NK-92 treated with Interleukin-12 subunit alpha and Interleukin-12 subunit beta, amount 100 ng/mL, for 24 hours (cell line): Measurements from ENCODE around the gene GLRX5.

Experiments
- DNase-seq: peaks from one replicate; lab custom pipeline; 2025; lab: John Stamatoyannopoulos, UW

The GLRX5 gene

DNA sequence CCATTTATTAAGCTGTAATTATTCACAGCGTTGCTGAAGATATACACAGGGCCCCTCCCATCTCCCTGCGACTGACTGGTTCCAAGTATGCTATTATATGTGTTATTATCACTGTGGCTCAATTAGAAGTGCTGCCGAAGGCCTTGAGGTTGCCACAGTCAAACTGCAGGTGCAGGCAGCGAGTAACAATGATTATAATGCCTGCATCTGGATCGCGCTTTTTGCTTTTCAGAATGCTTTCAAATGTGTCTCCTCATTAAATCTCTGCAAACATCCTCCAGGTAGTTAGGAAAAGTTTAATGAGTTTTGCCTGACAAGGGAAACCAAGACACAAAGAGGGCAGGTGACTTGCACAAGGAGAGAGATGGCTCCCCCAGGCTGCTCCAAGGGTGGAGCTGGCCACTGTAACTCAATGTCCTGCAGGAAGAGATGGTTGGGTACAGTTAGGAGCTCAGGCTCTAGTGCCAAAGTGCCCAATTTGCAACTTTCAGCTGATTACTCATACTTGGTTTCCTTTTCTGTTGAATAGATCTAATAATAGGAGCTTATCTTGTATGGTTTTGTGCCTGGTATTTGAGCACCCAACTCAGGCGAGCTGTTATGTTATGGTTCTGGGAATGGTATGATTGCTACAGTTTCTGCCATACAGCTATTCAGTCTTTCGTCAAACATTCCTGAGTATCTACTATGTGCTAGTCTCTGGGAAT lies 16.7 kb upstream of the GLRX5 start:
- no peak for DNase-seq

DNA sequence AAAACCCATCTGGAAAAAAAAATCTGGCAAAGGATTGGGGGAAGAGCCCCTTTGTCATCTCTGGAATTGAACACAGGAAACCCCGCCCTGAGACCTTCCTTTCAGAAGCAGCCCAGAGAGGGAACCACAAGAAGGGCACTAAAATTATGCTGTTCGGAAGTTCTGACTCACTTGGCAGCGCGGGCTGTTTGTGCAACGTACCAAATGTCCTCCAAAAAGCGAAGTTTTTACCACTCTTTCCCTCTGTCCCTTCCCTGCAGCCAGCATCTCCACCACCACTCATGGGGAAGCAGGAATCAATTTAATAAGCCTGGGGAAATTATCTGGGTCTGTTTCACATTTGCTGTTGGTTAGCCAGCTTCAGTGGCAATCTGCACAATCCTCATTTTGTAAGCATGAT lies 15.2 kb upstream of the GLRX5 start:
- DNase-seq, result peak; percentile 68

DNA sequence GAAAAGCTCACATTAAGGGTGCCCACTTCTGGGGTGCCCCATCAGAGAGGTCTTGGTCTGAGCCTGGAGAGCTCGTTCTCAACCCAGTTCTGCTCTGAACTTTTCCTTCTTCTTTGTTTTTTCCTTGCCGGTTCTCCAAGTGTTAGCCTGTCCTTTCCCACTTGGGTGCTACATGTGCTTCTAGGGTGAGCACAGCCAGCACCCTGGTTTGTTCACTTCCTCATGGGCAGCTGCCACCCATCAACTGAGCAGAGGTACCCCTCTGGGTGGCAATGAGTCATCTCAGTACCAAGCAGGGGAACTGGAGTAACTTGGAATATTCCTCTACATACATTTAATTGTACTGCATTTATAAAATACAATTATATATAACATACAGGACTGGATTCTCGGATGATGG lies 14.5 kb upstream of the GLRX5 start:
- no peak for DNase-seq

DNA sequence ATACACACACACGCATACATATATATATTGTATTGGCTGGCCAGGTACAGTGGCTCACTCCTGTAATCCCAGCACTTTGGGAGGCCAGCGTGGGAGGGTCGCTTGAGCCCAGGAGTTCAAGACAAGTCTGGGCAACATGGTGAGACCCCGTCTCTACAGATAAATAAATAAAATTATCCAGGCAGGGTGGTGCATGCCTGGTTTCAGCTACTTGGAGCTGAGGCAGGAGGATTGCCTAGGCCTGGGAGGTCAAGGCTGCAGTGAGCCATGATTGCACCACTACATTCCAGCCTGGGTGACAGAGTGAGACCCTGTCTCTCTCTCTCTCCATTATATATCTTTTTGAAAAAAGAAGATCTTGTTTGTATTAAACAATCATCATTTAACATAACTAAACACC lies 13.8 kb upstream of the GLRX5 start:
- no peak for DNase-seq

DNA sequence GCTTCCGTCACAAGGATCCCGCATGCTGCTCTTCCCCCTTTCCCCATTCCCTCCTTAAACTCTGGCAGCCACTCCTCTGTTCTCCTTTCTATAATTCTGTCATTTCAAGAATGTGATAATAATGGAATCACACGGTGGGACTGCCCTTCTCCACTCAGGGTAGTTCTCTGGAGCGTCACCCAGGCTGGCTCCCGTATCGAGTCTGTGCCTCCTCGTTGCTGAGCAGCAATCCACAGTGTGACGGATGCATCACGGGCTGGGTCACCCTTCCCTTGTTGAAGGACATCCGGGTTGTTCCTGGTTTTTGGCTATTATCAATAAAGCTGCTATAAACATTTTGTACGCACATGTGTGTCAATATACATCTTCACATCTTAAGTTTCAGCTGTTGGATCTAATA lies 12.7 kb upstream of the GLRX5 start:
- no peak for DNase-seq

DNA sequence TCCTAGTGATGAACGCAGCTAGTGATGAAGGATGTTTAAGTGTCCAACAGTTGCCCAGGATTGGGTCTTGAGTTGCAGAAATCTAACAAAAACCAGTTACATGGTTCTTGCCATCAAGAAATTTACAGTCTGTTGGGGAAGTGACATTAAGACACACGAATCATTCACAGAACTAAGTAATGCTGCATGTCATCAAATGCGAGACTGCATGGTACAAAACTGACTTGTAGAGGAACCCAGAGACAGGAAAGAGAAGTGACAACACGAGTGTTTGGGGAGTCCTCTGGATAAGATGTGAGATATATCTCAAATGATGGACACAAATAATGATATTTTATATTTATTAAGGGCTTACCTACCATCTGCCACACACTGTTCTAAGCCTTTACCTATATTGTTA lies 12.3 kb upstream of the GLRX5 start:
- no peak for DNase-seq

DNA sequence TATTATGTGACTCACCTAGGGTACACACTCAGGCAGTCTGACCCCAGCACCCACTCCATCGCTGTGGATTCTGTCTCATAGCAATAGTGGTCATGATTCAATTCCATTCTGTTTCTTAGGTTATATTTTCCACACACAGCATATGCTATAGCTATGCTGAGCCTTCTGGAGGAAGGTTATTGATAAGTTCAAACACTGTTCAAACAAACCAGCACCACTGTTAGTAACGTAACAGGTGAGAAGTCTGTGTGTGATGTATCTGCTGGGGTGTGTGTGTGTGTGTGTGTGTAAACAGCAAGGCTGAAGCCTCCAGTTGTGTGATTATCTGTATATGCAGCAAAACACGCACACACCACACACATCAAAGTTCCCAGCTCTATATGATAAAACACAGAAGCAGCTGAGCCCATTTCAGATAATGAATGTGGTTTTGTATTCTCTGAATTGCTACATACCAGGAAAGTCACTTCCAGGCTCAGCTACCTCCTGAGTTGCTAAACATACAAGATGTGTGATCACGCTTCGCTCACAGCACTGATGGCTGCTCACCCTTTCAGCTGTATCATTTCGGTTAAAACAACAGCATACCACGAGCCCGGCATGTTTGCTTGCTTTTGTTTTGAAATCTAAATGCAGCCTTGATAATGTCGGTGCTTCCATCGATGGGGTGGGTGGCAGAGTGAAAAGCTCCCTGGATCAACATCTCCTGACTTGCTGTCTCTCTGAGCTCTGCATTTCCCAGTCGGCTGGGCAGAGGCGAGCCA lies 11.6 kb upstream of the GLRX5 start:
- DNase-seq, result peak; percentile 59

DNA sequence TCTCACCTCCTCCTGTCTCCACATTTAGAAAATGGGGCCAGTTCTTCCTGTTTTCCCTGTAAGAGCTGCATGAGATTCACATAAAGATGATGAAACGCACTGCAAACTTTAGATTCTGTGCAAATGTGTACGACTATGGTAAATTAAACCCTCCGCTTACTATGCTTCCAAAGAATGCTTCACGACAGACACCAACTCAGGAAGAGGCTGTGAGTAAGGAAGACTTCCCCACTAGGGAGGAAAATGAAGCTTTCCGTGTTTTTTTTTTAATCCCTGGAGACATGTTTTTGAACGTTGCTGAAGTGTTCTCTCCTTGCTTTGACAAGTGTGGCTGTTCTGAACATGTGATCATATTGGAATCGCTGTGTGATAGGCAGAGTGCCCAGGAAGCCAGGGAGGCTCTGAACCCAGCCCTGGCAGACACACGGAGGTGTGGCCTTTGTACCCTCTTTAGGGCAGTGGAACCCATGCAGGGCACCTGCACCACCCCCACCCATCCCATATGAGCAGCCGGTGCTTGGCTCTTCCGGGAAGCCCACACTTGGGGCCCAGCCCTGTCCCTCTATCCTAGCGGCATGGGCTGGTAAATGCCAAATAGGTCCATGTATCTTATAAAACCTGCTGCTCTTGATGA lies 10.9 kb upstream of the GLRX5 start:
- no peak for DNase-seq

DNA sequence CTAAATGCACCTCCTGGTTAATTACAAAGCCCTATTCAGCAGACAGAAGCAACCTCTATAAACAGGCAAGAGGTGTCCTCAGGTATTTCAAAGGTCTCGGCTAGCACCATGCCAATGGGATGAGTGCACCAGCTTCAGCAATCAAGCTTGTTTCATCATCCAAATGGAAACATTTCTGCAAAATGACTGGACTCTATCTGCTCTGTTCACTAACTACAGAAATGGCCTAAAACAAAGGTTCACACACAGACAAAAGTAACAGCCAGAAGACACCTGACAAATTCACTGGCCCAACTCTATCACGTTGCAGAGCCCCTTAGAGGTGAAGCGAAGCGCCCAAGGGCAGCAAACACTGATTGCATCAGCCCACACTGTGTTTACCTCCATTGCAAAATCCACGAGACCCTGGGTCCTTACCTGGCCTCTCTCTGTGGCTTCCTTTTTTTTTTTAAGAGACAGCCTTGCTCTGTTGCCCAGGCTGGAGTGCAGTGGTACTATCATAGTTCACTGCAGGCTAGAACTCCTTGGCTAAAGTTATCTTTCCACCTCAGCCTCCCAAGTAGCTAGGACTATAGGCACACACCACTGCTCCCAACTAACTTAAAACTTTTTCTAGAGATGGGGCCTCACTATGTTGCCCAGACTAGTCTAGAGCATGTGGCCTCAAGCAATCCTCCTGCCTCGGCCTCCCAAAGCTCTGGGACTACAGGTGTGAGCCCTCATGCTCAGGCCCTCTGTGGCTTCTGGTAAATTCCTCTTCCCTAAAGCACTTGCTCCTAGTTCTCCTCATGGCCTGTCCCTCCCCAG lies 9.9 kb upstream of the GLRX5 start:
- DNase-seq, result peak; percentile 35

DNA sequence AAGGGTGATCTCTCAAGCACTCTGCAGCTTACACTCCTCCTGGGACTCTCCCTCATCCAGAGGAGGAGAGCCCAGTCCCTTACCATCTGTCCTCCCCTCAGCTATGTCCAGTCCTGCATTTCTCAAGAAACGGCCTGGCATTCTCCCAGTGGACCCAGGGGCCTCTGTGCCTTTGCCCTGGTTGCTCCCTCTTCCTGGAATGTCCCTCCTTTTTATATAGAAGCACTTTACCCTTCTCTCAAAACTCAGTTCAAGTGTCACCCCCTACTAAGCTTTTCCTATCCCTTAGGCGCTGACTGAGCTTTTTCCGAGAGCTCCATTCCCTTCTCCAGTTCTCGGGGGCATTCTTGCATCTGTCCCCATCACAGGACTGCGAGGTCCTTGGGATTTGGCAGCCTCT lies 8.9 kb upstream of the GLRX5 start:
- DNase-seq, result no peak

DNA sequence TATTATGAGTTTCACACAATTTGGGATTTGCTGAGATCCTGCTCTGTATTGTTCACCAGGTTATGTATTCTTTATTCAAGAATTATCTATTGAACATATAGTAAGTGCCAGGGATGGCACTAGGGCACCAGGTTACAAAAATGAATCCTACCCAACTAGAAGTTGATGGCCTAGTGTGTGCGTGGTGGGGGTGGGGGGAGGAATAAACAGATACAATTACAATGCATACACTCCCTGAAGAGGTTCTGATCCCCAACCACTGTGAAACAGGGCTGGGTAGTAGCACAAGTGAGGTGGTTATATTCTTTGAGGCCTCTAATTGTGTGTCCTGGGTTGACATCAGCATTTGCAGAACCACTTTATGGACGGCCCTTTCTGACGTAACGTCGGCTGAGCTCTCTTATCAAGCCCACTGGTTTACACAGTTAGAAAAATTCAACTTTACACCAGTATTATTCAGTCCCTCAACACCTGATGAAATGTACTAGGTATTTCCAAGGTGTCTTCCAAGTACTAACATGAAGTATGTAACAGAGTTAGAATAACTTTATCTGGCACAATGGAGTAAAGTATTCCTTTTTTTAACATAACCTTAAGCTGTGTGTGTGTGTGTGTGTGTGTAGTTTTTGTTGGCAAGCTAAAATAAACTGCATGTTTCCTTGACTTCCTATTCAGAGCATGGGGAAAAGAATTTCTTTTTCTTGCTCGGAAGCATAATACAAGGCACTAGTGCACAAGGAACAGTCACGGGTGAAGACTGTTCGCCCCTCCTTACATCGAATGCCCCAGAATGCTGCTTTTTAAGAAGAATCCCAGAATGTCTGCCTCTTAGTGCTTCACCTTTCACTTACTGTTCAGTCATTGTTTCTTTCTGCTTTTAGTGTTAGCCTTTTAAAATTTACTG lies 8.1 kb upstream of the GLRX5 start:
- DNase-seq, result no peak

DNA sequence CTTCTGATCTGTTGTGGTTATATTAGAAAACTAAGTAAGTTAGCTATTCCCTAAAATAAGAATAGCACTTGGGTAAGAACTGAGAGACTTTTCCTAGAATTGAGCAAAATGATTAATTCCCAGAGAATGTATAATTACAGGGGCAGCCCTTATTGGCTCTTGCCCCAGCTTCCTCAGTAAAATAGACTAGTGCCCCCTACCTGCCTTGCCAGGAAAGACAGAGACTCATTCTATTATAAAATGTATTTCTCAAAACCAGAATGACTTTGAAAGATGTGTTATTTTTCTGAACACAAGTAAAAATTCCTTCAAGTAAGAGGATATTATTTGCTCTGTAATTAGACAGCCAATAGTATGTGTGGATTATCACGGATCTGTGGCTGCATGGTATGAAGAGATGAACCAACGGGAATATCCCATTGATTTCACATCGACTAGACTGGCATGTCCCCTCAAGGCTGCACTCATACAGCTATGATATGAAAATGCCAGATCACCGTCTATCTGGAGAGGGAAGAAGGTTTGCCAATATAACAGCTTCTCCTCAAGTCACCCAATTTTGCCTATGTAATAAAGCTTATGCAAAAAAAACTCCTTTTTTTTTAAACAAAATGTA lies 7.4 kb upstream of the GLRX5 start:
- DNase-seq, result no peak

DNA sequence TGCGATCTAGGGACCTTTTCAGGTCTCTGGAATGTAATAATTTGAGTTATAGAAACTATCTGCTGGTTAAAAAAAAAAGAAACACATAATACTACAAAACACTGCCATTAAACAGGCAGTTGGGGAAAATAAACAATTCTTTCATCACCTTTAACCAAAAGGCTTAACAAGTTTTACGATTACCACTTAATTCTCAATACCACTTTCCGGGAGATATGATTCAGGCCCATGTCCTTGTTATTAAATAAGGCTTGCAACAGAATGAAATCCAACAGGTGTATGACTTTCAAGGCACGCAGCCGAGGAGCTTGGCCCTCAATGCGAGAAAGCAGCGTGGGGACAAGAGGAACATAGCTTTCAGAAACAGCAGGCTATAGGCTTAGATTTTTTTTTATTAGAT lies 5.6 kb upstream of the GLRX5 start:
- no peak for DNase-seq

DNA sequence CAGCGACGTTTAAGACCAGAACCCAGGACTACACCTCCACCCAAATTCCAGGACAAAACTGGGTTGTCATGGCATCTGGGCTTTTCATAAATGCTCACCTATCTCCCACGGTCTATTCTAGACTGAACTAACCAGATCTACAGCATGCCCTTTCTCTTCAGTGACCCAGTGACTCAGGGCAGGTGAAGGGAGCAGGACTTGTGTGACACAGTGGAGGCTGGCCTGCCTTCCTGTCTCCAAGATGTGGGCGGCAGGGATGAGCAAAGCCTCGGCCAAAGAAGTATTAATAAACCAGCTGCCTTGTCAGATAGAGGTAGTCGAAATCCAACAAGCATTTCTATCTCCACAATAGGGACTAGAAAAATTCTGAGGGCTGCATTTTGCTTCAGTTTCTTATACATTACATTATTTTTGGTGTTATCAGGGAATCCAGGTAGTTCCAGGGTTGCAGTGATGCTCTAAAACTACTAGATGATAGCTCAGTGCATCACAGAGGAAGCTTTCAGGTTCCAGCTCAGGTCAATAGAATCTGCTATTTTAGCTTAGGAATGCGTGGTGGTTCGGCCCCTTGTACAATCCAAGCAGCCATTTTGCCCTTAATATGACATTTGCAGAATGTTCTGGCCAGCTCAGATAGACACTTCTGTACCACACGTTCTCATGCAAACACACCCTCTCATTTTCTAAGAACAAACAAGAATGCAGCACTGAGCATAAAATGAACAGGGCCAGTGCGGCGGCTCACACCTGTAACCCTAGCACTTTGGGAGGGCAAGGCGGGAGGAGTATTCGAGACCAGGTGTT lies 4.2 kb upstream of the GLRX5 start:
- no peak for DNase-seq

DNA sequence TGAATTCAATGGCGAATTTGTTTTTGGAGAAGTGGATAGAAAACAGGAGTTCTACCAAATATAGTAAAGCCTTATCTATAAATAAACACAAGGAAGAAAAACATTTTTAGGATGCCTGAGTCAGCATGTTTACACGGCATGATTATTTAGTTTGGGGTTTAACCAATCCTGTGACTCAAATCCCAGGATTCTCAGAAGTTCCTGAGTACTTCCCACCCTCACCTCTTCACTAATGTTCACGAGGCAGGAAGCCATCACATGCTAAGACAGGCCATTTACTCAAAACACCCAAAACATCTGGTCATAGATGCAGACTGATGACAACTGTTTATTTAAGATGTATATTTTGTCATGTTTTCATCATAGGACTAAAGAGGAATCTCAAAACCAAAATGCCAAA lies 3.4 kb upstream of the GLRX5 start:
- DNase-seq, result no peak

DNA sequence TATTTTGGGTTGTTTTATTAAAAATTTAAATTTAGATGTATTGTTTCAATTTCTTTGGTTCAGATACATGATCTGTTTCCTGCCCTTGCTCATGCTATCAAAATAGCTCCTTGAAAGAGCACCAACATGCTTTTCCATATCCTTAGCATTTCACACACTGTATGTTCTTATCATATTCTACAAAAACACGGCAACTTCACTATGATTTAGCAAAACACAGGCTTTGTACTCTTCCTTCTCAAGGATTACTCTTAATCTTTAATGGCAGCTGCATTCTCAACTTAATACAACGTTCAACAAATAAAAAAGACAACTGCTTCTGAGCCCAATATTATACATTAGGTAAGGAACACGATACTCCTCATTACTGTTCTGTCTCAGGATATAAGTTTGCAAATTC lies 2.9 kb upstream of the GLRX5 start:
- no peak for DNase-seq

DNA sequence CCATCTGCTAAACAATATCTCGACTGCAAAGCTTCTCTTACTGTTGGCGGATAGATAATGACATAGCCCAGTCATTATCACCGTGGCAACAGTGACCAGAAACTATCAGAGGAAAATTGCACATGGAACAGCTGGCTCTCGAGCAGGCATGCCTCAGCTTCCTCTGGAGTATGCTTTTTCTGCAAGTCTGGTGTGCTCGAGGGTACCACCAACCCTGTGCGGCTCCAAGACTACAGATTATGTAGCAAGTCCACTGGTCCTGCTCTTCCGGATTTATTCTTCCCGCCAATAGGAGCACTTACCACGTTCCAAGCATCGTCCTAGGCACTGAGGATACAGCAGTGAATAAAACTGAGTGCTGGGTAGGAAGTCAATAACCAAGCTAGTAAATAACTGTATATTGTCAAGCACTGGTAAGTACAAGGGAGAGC lies 1.4 kb upstream of the GLRX5 start:
- DNase-seq, result no peak

DNA sequence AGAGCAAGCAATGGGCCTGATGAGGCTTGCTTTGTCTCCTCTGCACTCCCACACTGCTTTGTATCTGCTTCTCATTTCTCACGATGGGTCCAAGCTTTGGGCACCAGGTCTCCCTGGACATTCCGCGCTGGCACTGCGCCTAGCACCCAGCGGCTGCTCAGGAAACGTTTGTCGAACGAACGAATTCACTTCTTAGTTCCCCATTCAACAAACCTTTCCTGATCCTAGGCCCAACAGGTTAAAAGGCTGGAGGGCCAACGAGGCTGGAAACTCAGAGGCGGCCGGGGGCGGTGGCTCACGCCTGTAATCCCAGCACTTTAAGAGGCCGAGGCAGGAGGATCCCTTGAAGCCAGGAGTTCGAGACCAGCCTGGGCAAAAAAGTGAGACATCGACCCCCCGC lies 1.0 kb upstream of the GLRX5 start:
- DNase-seq, result no peak

DNA sequence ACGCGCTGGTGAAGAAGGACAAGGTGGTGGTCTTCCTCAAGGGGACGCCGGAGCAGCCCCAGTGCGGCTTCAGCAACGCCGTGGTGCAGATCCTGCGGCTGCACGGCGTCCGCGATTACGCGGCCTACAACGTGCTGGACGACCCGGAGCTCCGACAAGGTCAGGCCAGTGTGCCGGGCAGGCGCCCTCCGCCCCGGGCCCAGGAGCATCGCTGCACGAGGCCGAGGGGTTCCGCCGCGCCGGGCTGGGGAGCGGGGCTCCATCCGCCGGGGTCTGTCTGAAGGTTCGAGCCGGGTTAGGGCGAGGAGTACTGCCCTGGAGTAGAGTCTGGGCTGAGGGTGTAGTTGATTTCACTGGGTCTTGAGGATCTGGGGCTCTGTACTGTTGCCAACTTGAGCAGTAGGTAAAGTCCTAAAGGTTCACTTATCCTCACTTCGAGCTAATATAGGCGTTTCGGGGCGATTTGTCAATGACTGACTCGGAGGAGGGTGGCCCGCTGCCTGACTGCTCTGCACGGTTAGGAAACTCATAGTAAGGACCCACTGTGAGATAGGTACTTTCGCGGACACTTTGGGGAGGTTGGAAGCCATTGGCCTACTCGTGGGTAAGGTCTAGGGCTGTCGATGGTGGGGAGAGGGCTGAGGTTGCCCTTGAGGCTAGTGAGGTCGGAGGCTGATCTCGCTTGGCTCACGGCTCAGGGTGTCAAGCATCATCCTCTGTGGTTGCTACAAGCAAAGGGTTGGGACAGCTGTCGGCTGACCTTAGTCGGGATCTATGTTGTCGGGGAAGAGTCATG lies 574 bp downstream of the GLRX5 start:
- DNase-seq, result no peak
